Mucosa of descending colon (tissue), 3 donors: ENCODE measurements around the gene ARSG. TPM values are rescaled to one million over a fixed set of nuclear protein-coding genes. Genes with fewer than 3 reads are reported as not detected.

Experiments used
- ATAC-seq: fragments of 200-7000 bp; cut with Tn5 transposase; one replicate; pipeline ENCODE4 v1.9.1; 2020; ENCODE audit warnings: mild to moderate bottlenecking, moderate library complexity
- DNase-seq, 3 donors: peaks; one replicate each; pipeline ENCODE4 v3.0.0-alpha.2; 2020
- H3K36me3 ChIP-seq: fragments of 200-600 bp; one replicate; pipeline ENCODE4 v1.8.0; 2021; ENCODE audit warnings: low read depth, mild to moderate bottlenecking
- H3K4me1 ChIP-seq: fragments of 200-600 bp; one replicate; pipeline ENCODE4 v1.8.0; 2021; ENCODE audit warnings: low read depth, mild to moderate bottlenecking
- H3K4me3 ChIP-seq: fragments of 200-600 bp; one replicate; pipeline ENCODE4 v1.8.0; 2021; ENCODE audit warnings: mild to moderate bottlenecking
- H3K9me3 ChIP-seq: fragments of 200-600 bp; one replicate; pipeline ENCODE4 v1.8.0; 2021; ENCODE audit warnings: mild to moderate bottlenecking
- CTCF ChIP-seq: fragments of 200-600 bp; IDR thresholded peaks from one replicate; pipeline ENCODE4 v1.8.0; 2022; ENCODE audit warnings: antibody characterized with exemption, mild to moderate bottlenecking
- intact Hi-C, 2 donors: fragments of 100-400 bp; cut with DNase I in 1 of 2; cut with micrococcal nuclease in 1 of 2; formaldehyde crosslinking; loops; one replicate each; pipeline versions ENCODE4 v1.11.0 to v1.11.1; 2022; cut with DNase I, micrococcal nuclease
- total RNA-seq, 3 donors: library from RNA; stranded (reverse); fragmentation: NEBNext Ultra II Directional in 2 of 3; extraction: Animal tissue kit (Norgen Biotek cat#: 25700) in 2 of 3; gene quantifications; one replicate each; pipeline versions ENCODE4 v1.2.1 to v1.2.4, GENCODE V29; 2021 to 2023
- donor health status: DM: no; HTN: no; CAD: no; lungs with moderate emphysema.
- donor health status: DM: no; HTN: no; CAD: no.
- donor health status: DM: no; HTN: yes; CAD: no.

ARSG gene
- total RNA-seq, 3 donors from 2014 or later: 1.7 to 3.1 (median 2.1) TPM

- H3K9me3 ChIP-seq: no peaks in the 10 kb centered on the region
- no peaks in the 10 kb centered on the region for H3K36me3 ChIP-seq
- no peak overlapping the region for H3K4me3 ChIP-seq
- ATAC-seq: no peak
- no peak for TF ChIP-seq CTCF
- no peak for DNase-seq
- intact Hi-C loops: no loop called here
- peaks cover 10% of the 10 kb centered on the region for H3K4me1 ChIP-seq
Measured at GRCh38 chr17:68441070-68441770, 149.9 kb downstream of the ARSG start.

DNA sequence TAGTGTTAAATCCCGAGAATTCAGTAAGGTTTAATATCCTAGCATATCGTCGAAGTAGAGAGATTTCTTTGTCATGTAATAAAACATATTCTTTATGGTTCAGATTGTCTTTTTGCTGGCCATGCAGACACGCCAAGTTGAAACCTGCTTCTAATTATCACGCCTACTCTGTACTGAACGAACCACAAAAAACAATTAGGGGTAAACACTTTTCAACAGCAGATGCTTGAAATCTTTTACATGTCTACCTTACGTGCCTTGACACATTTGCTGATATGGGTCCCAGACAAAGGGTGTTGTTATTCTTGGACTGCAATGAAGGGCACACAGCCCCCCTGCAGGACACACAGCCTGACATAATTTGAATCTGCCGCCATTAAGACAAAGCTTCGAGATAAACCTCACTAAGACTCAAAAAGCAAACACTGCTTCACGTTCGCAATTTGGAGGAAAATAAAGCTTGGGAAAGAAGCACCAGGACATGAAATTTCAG, 152.7 kb downstream of the ARSG start:
- Histone ChIP-seq H3K9me3 (no peaks in the 10 kb centered on the region), H3K36me3 (no peaks in the 10 kb centered on the region), H3K4me3 (no peak overlapping the region), H3K4me1 (no peaks in the 10 kb centered on the region)
- intact Hi-C loops: no loop called here
- ATAC-seq: no peak
- no peak for TF ChIP-seq CTCF
- no peak for DNase-seq

DNA sequence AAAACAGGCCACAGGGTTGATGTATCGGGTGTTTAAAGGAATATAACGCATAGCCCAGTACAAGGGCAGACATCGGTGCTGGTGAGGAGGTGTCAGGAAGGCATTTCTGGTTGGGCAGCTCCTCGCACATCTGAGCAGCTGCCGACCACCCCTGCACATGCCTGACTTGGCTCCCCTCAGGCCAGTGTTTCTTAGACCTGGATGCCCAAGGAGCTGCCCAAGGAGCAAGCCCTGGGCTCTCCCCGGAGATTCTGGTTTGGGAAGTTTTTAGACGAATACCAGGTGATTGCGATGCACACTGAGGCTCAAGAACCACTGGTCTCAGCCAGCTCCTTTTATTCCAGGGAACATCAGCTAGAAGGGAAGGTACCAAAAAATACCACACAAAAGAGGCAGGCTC, 154.4 kb downstream of the ARSG start:
- no peak for DNase-seq
- Histone ChIP-seq H3K4me3 (no peak overlapping the region), H3K4me1 (peaks cover 2% of the 10 kb centered on the region), H3K36me3 (no peaks in the 10 kb centered on the region), H3K9me3 (no peaks in the 10 kb centered on the region)
- no peak for TF ChIP-seq CTCF
- ATAC-seq: no peak
- intact Hi-C loops: no loop called here

DNA sequence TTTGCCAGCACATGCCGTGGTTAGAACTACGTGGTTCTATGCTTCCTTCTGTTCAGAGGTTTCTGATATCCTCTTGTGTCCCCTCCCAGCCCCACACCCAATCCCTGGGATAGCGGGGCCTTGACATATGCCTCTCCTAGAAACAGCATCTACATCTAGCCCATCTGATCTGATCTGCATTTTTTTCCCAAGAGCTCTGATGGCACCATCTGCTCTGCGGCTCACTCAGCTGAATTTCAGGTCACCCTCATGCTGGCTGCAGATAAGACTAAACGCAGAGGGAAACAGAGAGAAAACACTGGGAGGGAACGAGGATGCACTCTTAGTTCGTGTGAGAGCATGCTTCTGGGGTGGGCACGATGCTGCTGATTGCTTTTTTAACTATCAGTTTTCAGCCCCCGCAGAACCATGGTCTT, 155.3 kb downstream of the ARSG start:
- DNase-seq: no peak
- no peak overlapping the region for H3K4me3 ChIP-seq
- H3K9me3 ChIP-seq: no peaks in the 10 kb centered on the region
- intact Hi-C loops: no loop called here
- no peak for TF ChIP-seq CTCF
- no peaks in the 10 kb centered on the region for H3K36me3 ChIP-seq
- H3K4me1 ChIP-seq: peaks cover 10% of the 10 kb centered on the region
- ATAC-seq: no peak

- H3K9me3 ChIP-seq: no peaks in the 10 kb centered on the region
- H3K4me1 ChIP-seq: peaks cover 26% of the 10 kb centered on the region
- H3K4me3 ChIP-seq: no peak overlapping the region
- no peak for TF ChIP-seq CTCF
- DNase-seq (no peak), ATAC-seq (no peak)
- H3K36me3 ChIP-seq: no peaks in the 10 kb centered on the region
- intact Hi-C loops: no loop called here
Measured at GRCh38 chr17:68449021-68449739, 157.9 kb downstream of the ARSG start.
